GM19455 (cell line): ENCODE measurements around the gene RSRC2.
"Not testable (repeated sequence)": the region's sequence is repeated elsewhere in the genome, so short reads cannot be mapped to it uniquely, and the experiment has no call there.

Experiments used
- ATAC-seq: cut with Tn5 transposase; IDR thresholded peaks from one replicate; pipeline ENCODE4 v1.9.1; 2021; ENCODE audit not compliant: unreplicated experiment

RSRC2 gene

DNA sequence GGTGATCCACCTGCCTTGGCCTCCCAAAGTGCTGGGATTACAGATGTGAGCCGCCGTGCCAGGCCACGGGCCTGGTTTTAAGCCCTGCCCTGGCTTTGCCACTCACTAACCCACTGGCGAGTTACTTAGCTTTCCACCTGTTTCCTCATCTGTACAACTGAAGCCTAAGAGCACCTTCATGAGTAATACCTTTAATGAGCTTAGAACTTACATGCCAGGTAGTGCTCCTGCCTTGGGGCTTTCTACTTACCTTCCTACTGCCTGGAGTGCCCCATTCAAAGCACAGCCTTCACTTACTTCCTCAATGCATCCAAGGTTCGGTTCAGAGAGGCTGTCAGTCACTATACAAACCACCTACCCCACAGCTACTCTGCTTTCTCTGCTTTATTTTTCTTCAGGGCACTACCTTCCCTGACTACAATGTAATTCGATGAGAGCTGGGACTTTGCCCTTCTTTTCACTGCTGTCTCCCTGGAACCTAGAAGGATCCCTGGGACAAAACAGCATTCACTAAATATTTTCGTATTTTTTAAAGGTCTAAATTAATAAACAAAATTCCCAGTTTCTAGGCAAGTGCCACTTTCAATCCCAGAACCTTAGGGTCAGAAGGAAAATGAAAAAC, 39.8 kb downstream of the RSRC2 start:
- no peak for ATAC-seq

DNA sequence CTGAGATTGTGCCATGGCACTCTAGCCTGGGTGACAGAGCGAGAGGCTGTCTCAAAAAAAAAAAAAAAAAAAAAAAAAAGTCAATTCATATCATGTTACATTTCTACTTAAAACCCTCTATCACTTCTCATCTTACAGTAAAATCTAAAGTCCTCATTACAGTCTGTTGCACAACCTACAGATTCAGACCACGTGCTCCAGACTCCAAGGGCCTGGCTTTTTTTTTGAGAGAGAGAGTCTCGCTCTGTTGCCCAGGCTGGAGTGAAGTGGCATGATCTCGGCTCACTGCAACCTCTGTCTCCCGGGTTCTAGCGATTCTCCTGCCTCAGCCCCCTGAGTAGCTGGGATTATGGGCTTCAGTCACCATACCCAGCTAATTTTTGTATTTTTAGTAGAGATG, 40.4 kb downstream of the RSRC2 start:
- ATAC-seq: not testable (repeated sequence)

DNA sequence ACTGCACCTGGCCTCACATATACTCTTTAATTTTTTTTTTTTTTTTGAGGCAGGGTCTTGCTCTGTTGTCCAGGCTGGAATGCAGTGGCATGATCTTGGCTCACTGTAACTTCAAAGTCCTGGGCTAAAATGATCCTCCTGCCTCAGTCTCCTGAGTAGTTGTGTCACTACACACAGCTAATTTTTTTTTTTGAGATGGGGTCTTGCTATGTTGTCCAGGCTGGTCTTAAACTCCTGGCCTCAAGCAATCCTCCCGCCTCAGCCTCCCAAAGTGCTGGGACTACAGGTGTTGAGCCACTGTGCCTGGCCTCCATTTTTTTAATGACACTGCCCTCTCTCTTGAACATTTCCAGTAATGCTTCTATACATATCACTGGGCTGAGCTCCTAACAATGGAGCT, 42.4 kb downstream of the RSRC2 start:
- ATAC-seq: not testable (repeated sequence)

DNA sequence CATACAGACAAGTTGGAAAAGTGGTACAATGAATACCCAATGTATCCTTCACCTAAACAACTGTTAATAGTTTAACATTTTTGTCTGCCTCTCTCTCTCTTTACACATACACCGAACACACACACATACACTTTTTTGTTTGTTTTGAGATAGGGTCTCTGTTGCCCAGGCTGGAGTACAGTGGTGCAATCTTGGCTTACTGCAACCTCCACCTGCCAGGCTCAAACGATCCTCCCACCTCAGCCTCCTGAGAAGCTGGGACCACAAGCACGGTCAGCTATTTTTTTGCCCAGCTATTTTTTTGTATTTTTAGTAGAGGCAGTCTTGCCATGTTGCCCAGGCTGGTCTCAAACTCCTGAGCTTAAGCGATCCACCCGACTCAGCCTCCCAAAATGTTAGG, 42.8 kb downstream of the RSRC2 start:
- no peak for ATAC-seq

DNA sequence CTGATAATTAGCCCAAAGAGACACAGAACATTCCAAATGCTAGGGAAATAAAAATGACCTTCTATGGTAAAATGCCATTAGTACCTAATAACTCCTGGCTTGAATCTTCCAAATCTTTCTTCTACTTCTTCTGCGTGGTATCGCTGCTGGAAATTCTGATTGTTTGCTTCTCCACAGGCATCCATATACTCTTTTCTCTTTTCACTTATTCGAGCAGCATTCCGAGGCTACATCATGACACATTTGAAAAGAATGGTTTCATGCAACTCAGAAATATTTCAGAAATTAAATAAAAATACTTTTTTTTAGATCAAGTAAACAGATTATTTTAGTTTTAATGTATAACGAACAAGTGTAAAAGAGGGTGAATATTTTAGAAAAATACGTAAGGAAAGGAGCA, 44.9 kb downstream of the RSRC2 start:
- ATAC-seq: no peak

DNA sequence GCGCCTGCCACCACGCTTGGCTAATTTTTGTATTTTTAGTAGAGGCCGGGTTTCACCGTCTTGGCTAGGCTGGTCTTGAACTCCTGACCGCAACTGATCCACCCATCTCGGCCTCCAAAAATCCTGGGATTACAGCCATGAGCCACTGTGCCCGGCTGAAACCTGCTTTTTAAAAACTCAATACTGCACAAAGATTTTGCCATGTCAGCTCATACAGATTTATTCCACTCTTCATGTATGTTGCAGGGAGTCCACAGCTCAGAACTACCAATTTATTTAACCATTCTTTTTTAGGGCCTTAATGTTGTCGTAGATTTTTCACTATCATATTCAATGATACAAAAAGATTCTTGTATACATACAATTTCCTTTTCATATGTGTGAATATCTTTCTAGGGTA, 46.0 kb downstream of the RSRC2 start:
- no peak for ATAC-seq

DNA sequence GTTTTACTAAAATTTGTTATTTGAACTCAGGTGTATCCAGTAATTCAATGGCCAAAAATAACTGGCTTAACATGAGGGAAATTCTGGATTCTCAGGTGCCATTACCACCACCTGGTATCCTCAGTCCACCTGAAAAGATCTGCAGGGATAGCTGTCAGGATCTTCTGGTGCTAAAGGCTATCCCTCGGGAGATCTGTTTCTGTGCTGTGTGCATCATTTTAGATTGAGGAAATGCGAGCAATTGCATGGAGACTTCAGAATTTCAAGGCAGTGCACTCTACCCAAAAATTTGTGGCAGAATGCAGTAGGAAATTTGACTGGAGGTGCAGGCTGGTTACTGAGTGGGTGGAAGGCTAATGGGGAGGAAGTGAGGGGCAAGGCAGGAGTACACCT, 52.4 kb downstream of the RSRC2 start:
- ATAC-seq: no peak

DNA sequence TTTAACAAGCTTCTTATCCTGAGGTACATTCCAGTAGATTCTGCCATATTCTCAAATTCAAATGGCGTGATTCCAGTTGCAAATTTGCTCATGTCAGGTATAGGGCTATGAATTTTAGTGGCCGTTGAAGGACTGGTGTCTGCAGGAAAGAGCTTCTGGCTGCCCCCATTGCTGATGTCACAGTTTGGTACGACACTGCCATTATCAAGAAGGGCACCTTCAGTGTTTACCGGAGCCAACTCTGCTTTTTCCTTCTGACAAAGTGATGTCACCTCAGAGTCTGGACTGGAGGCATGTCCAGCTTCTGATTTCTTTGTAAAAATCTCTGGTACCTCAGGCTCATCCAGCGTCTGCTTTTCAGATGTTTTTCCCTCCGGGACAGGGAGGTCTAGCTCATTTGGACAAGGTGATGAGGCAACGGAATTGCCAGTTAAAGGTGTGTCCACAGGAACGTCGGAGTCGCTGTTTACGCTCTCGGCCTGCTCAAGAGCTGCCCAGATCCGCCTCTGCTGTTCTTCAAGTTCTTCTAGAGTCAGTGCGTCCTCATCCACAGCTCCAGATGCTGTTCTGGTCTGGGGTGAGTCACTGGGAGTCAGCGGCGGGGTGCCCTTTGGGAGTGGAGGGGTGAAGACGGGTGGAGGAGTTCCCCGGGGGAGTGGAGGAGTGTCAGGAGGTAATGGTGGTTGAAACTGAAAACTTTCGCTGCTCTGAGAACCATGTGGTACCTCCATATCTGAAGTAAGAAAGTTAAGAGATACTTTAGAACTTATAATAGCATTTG, 53.0 kb downstream of the RSRC2 start:
- no peak for ATAC-seq

DNA sequence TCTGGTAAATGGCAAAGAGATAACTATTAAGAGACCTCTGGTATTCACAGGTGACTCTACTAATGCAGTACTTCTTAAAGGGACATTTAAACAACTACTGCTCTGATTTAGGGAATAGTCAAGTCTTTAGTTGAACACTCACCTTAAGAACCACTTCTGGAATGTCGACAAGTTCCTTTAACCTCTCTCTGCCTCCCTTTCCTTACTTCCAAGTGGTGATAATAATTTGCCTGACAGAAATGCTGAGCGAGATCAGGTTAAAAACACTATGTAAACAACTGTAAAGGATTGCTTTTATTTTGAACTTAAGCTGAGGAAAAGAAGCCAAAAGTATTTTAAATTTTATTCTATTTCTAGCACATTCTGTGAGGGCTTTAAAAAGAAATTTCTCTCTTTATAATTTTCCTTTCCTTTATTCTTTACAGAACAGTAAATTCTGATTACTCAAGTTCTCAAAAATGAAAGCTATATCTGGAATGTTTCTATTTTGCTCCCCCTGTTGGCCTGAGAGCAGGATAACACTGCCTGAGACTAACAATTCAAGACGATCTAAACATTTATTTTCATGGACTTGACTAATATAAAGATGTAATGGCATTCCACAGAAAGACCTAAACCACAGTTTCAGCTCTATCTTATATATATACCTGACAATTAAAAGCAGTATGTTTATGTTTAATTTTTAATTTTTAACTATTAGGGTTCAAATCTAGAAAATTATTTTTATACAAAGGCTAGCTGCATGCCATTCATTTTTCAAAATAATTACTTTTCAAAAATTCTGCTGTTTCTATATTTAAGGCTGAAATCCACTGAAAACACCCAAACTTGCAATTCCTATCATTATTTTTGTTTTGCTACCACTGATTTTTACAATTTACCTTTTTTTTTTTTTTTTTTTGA, 55.2 kb downstream of the RSRC2 start:
- no peak for ATAC-seq

DNA sequence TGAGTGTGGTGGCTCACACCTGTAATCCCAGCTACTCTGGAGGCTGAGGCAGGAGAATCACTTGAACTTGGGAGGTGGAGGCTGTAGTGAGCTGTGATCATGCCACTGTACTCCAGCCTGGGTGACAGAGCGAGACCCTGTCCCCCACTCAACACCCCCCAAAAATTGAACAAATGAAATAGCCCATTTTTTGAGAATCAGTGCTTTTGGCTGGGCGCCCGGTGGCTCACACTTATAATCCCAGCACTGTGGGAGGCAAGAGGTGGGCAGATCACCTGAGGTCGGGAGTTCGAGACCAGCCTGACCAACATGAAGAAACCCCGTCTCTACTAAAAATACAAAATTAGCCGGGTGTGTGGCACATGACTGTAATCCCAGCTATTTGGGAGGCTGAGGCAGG, 56.2 kb downstream of the RSRC2 start:
- not testable (repeated sequence) for ATAC-seq

DNA sequence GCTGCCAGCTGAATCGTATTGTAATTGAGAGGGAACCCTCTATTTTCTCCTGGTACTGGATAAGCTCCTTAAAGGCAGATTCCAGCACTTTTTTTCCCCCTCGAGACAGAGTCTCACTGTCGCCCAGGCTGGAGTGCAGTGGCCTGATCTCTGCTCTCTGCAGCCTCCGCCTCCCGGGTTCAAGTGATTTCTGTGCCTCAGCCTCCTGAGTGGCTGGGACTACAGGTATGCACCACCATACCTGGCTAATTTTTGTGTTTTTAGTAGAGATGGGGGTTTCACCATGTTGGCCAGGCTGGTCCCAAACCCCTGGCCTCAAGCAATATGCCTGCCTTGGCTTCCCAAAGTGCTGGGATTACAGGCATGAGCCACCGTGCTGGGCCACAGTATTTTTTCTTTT, 56.9 kb downstream of the RSRC2 start:
- not testable (repeated sequence) for ATAC-seq

DNA sequence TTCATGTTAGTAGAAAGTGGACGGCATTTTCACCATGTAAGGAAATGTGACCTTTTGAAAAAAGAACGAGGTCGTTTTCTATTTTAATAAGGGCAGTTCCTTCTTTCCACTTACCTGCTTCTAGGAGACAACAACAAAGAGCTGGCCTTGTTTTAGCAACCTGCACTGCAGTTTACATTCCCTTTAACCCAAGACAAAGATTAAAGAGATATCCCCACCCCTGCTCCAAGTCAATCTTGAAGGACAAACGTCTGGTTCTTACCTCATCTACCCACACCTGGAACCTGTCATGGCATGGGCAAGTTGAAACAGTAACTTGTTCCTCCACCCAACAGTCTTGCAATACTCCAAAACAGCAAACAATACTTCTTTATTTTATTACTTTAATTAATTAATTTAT, 58.8 kb downstream of the RSRC2 start:
- no peak for ATAC-seq

DNA sequence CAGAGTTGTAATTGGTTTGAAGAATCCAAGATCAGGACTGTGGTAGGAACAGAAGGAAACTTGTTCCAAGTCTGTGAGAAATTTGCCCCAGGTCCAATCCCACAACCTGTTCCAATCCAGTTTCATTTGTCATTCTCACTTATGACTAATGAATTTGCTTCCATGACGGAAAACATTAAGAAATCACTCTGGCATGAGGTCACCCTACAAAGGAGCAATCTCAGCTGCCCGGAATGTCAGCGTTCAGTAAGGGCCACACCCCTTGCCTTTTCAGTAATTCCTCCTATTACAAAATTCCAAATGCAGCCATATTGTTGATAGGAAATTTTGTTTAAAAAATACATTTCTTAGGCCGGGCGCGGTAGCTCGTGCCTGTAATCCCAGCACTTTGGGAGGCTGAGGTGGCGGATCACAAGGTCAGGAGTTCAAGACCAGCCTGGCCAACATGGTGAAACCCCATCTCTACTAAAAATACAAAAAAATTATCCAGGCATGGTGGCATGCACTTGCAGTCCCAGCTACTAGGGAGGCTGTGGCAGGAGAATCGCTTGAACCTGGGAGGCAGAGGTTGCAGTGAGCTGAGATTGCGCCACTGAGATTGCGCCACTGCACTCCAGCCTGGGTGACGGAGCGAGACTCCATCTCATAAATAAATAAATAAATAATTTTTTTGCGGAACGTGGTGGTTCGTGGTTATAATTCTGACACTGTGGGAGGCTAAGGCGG, 62.3 kb downstream of the RSRC2 start:
- ATAC-seq: not testable (repeated sequence)

DNA sequence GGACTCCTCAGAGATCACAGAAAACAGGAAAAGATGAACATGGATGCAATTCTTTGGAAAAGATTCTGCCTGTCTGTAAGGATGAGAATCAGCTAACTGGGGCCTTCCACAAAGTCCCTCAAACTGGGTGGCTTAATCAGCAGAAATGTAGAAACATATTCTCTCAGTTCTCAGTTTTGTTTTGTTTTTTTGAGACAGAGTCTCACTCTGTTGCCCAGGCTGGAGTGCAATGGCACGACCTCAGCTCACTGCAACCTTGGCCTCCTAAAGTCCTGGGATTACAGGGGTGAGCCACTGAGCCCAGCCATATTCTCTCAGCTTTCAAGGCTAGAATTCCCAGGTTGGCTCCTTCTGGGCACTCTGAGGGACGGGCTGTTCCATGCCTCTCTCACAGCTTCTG, 66.1 kb downstream of the RSRC2 start:
- no peak for ATAC-seq

DNA sequence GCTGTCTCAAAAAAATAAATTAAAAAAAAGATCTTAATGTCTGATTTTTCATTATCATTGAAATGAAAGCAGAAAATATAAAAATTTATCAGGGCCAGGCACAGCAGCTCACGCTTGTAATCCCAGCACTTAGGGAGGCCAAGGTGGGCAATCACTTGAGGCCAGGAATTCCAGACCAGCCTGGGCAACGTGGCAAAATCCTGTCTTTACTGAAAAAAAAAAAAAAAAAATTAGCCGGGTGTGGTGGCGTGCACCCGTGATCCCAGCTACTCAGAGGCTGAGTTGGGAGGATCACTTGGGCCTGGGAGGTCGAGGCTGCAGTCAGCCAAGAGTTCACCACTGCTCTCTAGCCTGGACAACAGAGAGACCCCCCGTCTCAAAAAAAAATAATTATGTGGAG, 66.7 kb downstream of the RSRC2 start:
- ATAC-seq: no peak

DNA sequence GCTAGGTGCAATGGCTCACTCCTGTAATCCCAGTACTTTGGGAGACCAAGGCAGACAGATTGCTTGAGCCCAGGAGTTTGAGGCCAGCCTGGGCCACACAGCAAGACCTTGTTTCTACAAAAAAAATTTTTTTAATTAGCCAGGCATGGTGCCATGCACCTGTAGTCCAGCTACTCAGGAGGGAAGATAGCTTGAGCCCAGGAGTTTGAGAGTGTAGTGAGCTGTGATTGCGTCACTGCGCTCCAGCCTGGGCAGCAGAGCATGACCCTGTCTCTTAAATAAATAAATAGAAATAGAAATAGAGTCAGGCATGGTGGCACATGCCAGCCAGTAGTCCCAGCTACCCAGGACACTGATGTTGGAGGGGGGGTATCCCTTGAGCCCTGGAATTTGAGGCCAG, 67.5 kb downstream of the RSRC2 start:
- no peak for ATAC-seq

DNA sequence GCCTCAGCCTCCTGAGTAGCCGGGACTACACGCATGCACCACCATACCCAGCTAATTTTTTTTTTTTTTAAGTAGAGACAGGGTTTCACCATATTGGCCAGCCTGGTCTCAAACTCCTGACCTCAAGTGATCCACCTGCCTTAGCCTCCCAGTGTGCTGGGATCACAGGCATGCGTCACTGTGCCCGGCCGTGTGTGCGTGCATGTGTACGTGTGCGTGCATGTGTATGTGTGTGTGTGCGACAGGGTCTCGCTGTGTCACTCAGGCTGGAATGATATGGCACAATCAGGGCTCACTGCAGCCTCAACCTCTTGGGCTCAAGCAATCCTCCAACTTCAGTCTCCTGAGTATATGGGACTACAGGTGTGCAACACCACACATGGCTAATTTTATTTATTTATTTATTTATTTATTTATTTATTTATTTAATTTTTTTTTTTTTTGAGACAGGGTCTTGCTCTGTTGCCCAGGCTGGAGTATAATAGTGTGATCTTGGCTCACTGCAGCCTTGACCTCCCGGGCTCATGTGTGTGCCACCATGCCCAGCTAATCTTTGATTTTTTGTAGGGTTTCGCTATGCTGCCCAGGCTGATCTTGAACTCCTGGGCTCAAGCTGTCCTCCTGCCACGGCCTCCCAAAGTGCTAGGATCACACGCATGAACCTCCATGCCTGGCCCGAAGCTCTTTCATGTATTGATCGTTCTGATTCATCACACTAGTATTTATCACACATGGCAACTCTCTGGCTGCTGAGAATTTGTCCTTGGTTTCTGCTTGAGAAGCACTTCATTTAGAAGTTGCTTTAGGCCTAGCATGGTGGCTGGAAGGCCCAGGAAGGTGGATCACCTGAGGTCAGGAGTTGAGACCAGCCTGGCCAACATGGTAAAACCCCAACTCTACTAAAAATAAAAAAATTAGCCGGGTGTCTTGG, 68.4 kb downstream of the RSRC2 start:
- no peak for ATAC-seq

DNA sequence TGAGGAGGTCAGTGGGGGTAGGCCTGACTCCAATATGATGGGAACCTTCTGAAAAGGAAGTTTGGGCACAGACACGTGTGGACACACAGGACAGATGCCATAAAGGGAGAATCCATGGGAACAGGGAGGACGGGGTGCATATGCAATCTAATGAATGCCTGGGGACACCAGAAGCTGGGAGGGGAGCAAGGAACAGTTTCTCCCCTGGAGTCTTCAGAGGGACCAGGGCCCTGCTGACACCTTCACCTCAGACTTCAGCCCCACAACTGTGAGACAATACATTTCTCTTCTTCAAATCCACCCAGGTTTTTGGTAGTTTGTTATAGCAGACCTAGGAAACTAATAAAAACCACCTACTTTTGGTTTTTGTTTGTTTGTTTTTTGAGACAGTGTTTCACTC, 69.1 kb downstream of the RSRC2 start:
- ATAC-seq: no peak

DNA sequence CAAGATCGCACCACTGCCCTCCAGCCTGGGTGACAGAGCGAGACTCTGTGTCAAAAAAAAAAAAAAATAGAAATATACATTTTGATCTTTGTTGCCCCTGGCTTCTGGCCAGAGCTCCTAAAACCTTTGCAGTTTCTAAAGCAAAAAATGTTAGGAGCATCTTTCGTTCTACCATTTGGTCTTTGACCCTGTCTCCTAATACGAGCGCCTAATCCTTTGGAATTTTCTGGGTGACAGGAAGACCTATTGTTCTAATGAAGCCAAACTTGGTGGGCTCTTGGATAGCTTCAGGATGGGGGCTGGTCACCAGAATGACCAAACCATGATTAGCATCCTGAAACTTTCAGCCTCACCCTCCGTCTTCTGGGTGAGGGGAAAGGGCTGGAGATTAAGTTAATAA, 72.0 kb downstream of the RSRC2 start:
- no peak for ATAC-seq

DNA sequence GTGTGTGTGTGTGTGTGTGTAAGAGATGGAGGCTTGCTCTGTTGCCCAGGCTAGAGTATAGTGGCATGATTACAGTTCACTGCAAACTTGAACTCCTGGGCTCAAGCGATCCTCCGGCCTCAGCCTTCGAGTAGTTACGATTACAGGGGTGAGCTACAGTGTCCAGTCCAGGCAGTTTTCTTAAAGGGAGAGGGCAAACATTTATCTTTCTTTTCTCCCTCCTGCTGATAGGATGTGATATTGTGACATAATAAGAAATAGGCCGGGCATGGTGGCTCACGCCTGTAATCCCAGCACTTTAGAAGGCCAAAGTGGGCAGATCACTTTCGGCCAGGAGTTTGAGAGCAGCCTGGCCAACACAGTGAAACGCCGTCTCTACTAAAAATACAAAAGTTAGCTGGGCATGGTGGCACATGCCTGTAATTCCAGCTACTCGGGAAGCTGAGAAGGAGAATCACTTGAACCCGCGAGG, 72.5 kb downstream of the RSRC2 start:
- ATAC-seq: no peak
